Chondrocyte (in vitro differentiated cells): Measurements from ENCODE around the gene PPP1R37. TPM values are rescaled to one million over a fixed set of nuclear protein-coding genes. Genes with fewer than 3 reads are reported as not detected.

Experiments
- DNase-seq: peaks from one replicate; pipeline ENCODE4 v3.0.0; 2021; ENCODE audit warnings: mixed read lengths, low spot score
- H3K27ac Mint-ChIP-seq: one replicate; pipeline ENCODE4 v1.8.0; 2021; ENCODE audit warnings: mild to moderate bottlenecking, moderate library complexity, mixed read lengths; ENCODE audit not compliant: unreplicated experiment
- H3K27me3 Mint-ChIP-seq: 2 replicates; pipeline ENCODE4 v1.8.0; 2021; ENCODE audit warnings: low read depth, mixed read lengths
- H3K36me3 Mint-ChIP-seq: 2 replicates; pipeline ENCODE4 v1.8.0; 2021; ENCODE audit warnings: low read depth, mixed read lengths
- H3K4me1 Mint-ChIP-seq: 2 replicates; pipeline ENCODE4 v1.8.0; 2021; ENCODE audit warnings: low read depth, mild to moderate bottlenecking, mixed read lengths
- H3K4me3 Mint-ChIP-seq: one replicate; pipeline ENCODE4 v1.8.0; 2021; ENCODE audit warnings: mild to moderate bottlenecking, moderate library complexity, mixed read lengths; ENCODE audit not compliant: unreplicated experiment
- H3K9me3 Mint-ChIP-seq: 2 replicates; pipeline ENCODE4 v1.8.0; 2021; ENCODE audit warnings: low read depth, mixed read lengths
- CTCF ChIP-seq: fragments of 200-600 bp; sonication (generic); IDR thresholded peaks from 2 replicates; pipeline ENCODE4 v1.5.0; 2021; ENCODE audit warnings: antibody characterized with exemption, mild to moderate bottlenecking, moderate library complexity
- total RNA-seq: library from RNA; stranded (reverse); gene quantifications from 3 replicates; pipeline ENCODE4 v1.2.1, GENCODE V29; 2021

The PPP1R37 gene
- total RNA-seq, 1 donor from 2014 or later = 30.2 TPM

GRCh38 chr19:45147835-45148676 is 55.1 kb downstream of the PPP1R37 start:
- DNase-seq = no peak
- Mint-ChIP-seq H3K36me3 (peaks cover 5% of the 10 kb centered on the region), H3K4me1 (peaks cover 7% of the 10 kb centered on the region), H3K4me3 (no peak overlapping the region), H3K27ac (no peak overlapping the region), H3K27me3 (no peaks in the 10 kb centered on the region), H3K9me3 (no peaks in the 10 kb centered on the region)
- TF ChIP-seq CTCF = no peak

DNA sequence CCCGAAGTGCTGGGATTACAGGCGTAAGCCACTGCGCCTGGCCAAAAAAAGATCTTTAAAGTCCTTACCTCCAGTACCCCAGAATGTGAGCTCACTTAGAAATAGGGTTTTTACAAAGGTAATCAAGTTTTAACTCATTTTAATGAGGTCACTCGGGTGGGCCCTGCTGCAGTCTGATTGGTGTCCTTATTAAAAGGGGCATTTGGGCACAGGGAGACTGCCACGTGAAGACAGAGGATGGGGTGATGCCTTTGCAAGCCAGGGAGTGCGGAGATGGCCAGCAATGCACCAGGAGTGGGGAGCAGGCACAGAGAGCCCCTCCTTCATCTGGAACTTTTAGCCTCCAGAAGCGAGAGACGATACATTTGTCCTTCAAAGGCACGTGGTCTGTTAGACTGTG is 56.1 kb downstream of the PPP1R37 start:
- Mint-ChIP-seq H3K4me1 (peaks cover 12% of the 10 kb centered on the region), H3K27me3 (no peaks in the 10 kb centered on the region), H3K27ac (no peak overlapping the region), H3K4me3 (no peak overlapping the region), H3K36me3 (peaks cover 5% of the 10 kb centered on the region), H3K9me3 (no peaks in the 10 kb centered on the region)
- TF ChIP-seq CTCF = no peak
- no peak for DNase-seq

- H3K9me3 Mint-ChIP-seq = no peaks in the 10 kb centered on the region
- H3K4me3 Mint-ChIP-seq = no peak overlapping the region
- no peak for TF ChIP-seq CTCF
- DNase-seq = no peak
- H3K36me3 Mint-ChIP-seq = peaks cover 5% of the 10 kb centered on the region
- no peak overlapping the region for H3K27ac Mint-ChIP-seq
- no peaks in the 10 kb centered on the region for H3K27me3 Mint-ChIP-seq
- H3K4me1 Mint-ChIP-seq = peaks cover 15% of the 10 kb centered on the region
These were observed 57.2 kb downstream of the PPP1R37 start for GRCh38 chr19:45150180-45150579.

- Mint-ChIP-seq H3K27me3 (no peaks in the 10 kb centered on the region), H3K4me3 (no peak overlapping the region), H3K36me3 (peaks cover 5% of the 10 kb centered on the region), H3K4me1 (peaks cover 15% of the 10 kb centered on the region), H3K9me3 (no peaks in the 10 kb centered on the region), H3K27ac (no peak overlapping the region)
- no peak for TF ChIP-seq CTCF
- DNase-seq = no peak
These were observed 57.8 kb downstream of the PPP1R37 start for GRCh38 chr19:45150751-45151281.

- Mint-ChIP-seq H3K9me3 (no peaks in the 10 kb centered on the region), H3K36me3 (peaks cover 5% of the 10 kb centered on the region), H3K4me3 (no peak overlapping the region), H3K27me3 (no peaks in the 10 kb centered on the region), H3K4me1 (peaks cover 15% of the 10 kb centered on the region), H3K27ac (no peak overlapping the region)
- no peak for DNase-seq
- TF ChIP-seq CTCF = no peak
These were observed 58.3 kb downstream of the PPP1R37 start for GRCh38 chr19:45151320-45151719.
